ENCODE data around the gene NUDT8. TPM values are rescaled to one million over a fixed set of nuclear protein-coding genes. Genes with fewer than 3 reads are reported as not detected.

NUDT8 gene, protein sequence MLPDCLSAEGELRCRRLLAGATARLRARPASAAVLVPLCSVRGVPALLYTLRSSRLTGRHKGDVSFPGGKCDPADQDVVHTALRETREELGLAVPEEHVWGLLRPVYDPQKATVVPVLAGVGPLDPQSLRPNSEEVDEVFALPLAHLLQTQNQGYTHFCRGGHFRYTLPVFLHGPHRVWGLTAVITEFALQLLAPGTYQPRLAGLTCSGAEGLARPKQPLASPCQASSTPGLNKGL
- total RNA-seq (3.0 TPM), polyA plus RNA-seq (5.8 TPM)

- no peak for DNase-seq (ENCODE audit: extremely low spot score)
- WGBS = under 1% methylated on average over 102 of the region's 102 CpGs
- Histone ChIP-seq H3K4me3 (ENCODE audit: low read depth, low read length) (peak within 1 kb of the TSS; percentile 49), H3K4me1 (ENCODE audit: insufficient read depth) (no peaks in the 10 kb centered on the region), H3K36me3 (ENCODE audit: insufficient read depth) (no peaks in the 10 kb centered on the region), H3K27ac (ENCODE audit: low read depth) (peak within 1 kb of the TSS; percentile 87)
Observed at GRCh38 chr11:67629386-67630227, at the start of gene NUDT8. TSS of gene NUDT8 (minus strand) at chr11:67629937. CDS start at chr11:67629911, 26 bp downstream.

DNA sequence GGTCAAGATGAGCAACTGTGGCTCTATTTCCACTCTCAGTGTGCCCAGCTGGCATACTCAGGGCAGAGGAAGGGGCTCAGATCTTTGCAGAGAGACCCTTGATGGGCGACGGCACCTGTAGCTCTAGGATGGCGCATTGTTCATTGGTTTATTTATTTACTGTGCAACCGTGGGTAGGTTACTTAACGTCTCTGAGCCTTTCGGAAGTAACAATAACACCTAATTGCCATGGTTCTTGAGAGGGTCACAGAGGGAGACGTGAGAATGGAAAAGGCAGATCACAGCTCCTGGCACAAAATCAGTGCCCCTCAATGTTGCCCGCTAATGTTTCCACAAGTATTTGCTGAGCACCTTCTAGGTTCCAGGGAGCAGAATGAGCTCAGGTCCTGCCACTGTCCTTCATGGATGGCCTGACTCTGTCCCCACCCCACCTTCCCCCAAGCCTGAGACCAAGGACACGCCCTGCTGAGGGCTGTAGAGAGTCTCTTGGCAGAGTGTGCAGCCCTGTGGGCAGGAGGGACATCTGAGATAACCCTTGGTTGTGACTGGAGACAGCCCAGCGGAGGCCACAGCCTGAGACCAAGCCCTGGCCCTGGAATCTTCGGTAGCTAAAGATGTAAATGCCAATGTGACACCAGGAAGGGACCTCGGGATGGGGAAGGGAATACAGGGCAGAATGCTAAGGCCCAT is 45.5 kb upstream of the NUDT8 start:
- Histone ChIP-seq H3K4me1 (ENCODE audit: insufficient read depth) (no peaks in the 10 kb centered on the region), H3K27ac (ENCODE audit: low read depth) (no peak overlapping the region), H3K36me3 (ENCODE audit: insufficient read depth) (no peaks in the 10 kb centered on the region), H3K4me3 (ENCODE audit: low read depth, low read length) (no peak overlapping the region)
- DNase-seq (ENCODE audit: extremely low spot score) = no peak
- 91% methylated on average over 12 of the region's 12 CpGs for WGBS

DNA sequence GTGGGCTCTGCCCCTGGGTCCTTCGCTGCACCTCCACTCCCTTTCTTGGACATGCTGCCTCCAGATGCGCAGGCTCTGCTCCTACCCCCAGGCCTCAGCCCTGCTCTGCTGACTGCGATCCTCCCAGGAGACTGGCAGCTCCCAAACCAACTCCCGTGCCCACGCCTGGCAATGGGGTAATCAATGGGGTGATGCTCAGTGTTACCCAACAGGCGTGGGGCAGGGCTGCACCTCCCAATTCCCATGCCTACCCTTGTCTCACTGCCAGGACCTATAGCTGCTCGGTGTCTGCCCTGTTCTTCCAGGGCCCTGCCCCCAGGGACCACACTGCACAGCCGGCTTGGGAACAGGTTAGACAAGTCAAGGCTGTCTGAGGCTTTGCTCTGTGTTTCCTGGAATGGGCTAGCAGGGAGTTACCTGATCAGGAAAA is 44.7 kb upstream of the NUDT8 start, which contains the start of gene ALDH3B2:
TSS of gene ALDH3B2 (minus strand) at position 182 of the 430 bp plus-strand sequence. CDS start 7,688 bp downstream, outside the sequence.
- H3K4me1 ChIP-seq (ENCODE audit: insufficient read depth) = no peaks in the 10 kb centered on the region
- no peak within 1 kb of the TSS for H3K27ac ChIP-seq (ENCODE audit: low read depth)
- peak; percentile 70 for DNase-seq (ENCODE audit: extremely low spot score)
- no peaks in the 10 kb centered on the region for H3K36me3 ChIP-seq (ENCODE audit: insufficient read depth)
- no peak within 1 kb of the TSS for H3K4me3 ChIP-seq (ENCODE audit: low read depth, low read length)
- WGBS = 75% methylated on average over 8 of the region's 8 CpGs

DNA sequence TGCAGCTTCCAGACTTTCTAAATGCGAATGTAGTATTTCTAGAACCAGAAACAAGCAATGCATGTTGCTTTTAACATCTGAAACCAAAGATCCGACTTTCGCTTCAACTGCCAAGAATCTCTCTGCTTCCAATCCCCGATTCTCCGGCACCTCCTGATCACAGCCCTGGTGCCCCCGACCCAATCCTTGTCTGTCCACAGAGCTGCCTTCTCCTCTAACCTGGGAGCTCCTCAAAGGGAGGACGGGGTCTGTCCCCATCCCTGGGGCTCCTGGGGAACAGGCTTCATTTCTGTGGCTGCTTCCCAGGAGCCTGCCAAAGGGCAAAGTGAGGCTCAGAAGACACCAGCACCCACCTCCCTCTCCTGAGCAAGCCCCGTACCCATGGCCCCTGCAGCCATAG is 44.2 kb upstream of the NUDT8 start:
- Histone ChIP-seq H3K4me1 (ENCODE audit: insufficient read depth) (no peaks in the 10 kb centered on the region), H3K4me3 (ENCODE audit: low read depth, low read length) (no peak overlapping the region), H3K27ac (ENCODE audit: low read depth) (no peak overlapping the region), H3K36me3 (ENCODE audit: insufficient read depth) (no peaks in the 10 kb centered on the region)
- WGBS = 70% methylated on average over 8 of the region's 8 CpGs
- DNase-seq (ENCODE audit: extremely low spot score) = no peak

DNA sequence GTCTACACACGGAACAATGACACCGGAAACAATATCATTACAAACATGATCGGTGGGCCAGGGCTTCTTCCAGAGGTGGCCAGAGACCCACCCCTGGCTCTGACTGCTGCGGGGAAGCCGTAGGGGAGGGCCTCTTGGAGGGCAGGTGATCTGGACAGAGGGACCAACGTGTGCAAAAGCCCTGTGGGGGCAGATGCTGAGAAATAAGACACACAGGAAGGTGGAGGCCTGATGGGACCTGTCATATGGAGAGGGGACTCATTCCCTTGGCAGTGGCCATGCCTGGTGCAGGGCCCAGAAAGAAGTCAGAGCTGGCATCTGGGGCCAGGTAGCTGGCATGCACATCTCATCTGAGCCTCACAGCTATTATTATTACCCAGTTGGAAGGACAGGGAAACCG is 43.6 kb upstream of the NUDT8 start:
- Histone ChIP-seq H3K36me3 (ENCODE audit: insufficient read depth) (no peaks in the 10 kb centered on the region), H3K4me3 (ENCODE audit: low read depth, low read length) (no peak overlapping the region), H3K27ac (ENCODE audit: low read depth) (no peak overlapping the region), H3K4me1 (ENCODE audit: insufficient read depth) (no peaks in the 10 kb centered on the region)
- no peak for DNase-seq (ENCODE audit: extremely low spot score)
- 80% methylated on average over 7 of the region's 7 CpGs for WGBS

GRCh38 chr11:67671211-67671520 is 41.4 kb upstream of the NUDT8 start:
- H3K36me3 ChIP-seq (ENCODE audit: insufficient read depth) = no peaks in the 10 kb centered on the region
- no peak overlapping the region for H3K4me3 ChIP-seq (ENCODE audit: low read depth, low read length)
- no peak for DNase-seq (ENCODE audit: extremely low spot score)
- H3K4me1 ChIP-seq (ENCODE audit: insufficient read depth) = no peaks in the 10 kb centered on the region
- no peak overlapping the region for H3K27ac ChIP-seq (ENCODE audit: low read depth)
- WGBS = 64% methylated on average over 8 of the region's 8 CpGs

DNA sequence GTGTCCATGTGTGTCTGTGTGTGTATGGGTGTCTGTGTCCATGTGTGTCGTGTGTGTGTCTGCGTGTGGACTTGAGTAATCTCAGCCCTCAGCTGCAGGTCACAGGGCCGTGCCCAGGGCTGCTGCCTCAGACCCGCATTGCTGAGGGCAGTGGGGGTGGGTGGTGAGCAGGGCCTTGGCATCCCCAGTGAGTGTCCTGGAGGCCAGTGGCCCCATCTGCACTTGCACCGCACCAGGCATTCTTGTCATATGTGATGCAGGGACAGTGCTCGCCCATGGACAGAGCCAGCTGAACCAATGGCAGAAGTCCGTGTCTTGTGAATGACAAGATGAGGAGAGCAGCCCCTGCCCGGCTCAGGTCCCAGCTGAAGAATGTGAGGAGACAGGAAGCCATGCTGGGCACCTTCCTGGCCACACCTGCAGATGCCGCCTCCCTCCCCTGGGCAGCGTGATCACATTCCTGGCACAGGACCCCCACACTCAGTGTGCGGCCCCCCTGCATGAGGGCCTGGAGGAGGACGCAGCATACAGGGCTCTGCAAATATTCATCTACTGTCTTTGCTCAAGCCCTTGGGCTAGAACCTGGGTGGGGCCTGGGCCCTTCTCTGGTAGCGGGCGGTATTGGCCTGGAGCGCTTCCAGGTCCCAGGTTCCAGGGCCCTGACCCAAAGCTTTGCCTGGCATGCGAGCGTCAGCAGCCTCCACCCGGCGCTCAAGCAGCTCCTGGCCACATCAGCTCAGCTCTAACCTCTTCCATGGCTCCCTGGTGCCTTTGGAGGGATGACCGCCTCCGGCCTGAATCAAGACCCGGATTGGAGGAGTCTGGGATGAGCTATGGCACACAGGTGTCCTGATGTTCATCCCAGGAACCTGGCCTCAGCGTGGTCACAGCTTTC is 40.8 kb upstream of the NUDT8 start:
- Histone ChIP-seq H3K36me3 (ENCODE audit: insufficient read depth) (no peaks in the 10 kb centered on the region), H3K27ac (ENCODE audit: low read depth) (no peak overlapping the region), H3K4me3 (ENCODE audit: low read depth, low read length) (no peak overlapping the region), H3K4me1 (ENCODE audit: insufficient read depth) (no peaks in the 10 kb centered on the region)
- DNase-seq (ENCODE audit: extremely low spot score) = no peak
- 84% methylated on average over 23 of the region's 23 CpGs for WGBS

DNA sequence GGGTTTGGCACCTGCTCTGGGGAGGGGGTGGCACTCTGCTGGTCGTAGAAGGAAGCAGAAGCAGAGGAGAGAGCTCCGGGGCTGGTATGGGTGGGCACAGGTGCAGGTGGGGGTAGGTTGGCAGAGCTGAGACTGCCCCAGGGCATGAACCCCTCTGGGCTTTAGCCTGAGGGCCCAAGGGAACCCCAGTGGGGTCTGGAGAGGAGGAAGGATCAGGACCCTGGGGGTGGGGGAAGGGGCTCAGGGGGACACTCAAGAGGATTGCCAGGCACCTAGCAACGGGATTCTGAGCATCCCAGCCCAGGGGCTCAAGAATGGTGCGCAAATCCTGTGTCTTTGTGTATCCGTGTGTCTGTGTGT is 38.4 kb upstream of the NUDT8 start:
- 69% methylated on average over 5 of the region's 5 CpGs for WGBS
- H3K27ac ChIP-seq (ENCODE audit: low read depth) = no peak overlapping the region
- H3K4me1 ChIP-seq (ENCODE audit: insufficient read depth) = no peaks in the 10 kb centered on the region
- no peaks in the 10 kb centered on the region for H3K36me3 ChIP-seq (ENCODE audit: insufficient read depth)
- no peak for DNase-seq (ENCODE audit: extremely low spot score)
- H3K4me3 ChIP-seq (ENCODE audit: low read depth, low read length) = no peak overlapping the region

- H3K4me1 ChIP-seq (ENCODE audit: insufficient read depth) = no peaks in the 10 kb centered on the region
- WGBS = 80% methylated on average over 26 of the region's 26 CpGs
- DNase-seq (ENCODE audit: extremely low spot score) = no peak
Observed at GRCh38 chr11:67667490-67668191, 37.9 kb upstream of the NUDT8 start.

DNA sequence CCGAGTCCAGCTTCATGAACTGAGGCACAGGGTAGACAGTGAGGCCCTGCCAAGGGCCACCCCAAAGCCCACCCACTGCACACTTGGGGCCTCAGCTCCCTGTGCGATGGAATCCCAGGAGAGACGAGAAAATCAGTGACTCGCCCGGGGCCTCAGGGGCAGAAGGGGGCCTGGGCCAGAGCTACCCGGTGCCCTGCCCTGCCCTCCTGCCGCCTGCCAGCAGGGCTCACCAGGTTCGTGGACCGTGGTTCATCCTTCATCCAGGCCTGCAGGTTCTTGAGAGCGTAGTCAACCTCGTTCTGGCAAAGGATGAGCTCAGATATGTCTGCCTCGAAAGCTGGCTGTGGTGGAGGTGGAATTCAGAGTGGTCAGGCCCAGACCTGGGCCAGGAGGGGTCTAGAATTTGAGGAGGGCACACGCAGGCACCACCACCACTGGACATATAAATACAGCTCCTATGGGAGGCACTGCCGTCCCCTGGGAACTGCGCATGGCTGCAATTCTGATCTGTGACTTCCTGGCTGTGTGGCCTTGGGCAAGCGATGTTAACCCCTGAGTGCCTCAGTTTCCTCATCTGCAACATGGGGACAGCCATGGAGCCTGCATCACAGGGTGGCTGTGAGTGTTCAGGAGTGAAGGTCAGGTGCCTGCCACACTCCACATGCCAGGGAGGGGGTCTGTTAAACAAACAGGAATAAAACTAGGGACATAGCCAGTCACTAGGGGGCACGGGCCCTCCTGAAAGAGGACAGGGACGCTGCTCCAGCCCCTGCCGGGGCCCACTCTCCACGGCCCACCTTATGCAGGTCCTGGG is 37.1 kb upstream of the NUDT8 start:
- Histone ChIP-seq H3K4me1 (ENCODE audit: insufficient read depth) (no peaks in the 10 kb centered on the region), H3K36me3 (ENCODE audit: insufficient read depth) (no peaks in the 10 kb centered on the region), H3K4me3 (ENCODE audit: low read depth, low read length) (no peak overlapping the region), H3K27ac (ENCODE audit: low read depth) (no peak overlapping the region)
- 75% methylated on average over 20 of the region's 20 CpGs for WGBS
- DNase-seq (ENCODE audit: extremely low spot score) = no peak

More at GRCh38 chr11:67667490-67668191, 37.9 kb upstream of the NUDT8 start:
- H3K4me3 ChIP-seq (ENCODE audit: low read depth, low read length) = no peak overlapping the region
- no peak overlapping the region for H3K27ac ChIP-seq (ENCODE audit: low read depth)
- H3K36me3 ChIP-seq (ENCODE audit: insufficient read depth) = no peaks in the 10 kb centered on the region

DNA sequence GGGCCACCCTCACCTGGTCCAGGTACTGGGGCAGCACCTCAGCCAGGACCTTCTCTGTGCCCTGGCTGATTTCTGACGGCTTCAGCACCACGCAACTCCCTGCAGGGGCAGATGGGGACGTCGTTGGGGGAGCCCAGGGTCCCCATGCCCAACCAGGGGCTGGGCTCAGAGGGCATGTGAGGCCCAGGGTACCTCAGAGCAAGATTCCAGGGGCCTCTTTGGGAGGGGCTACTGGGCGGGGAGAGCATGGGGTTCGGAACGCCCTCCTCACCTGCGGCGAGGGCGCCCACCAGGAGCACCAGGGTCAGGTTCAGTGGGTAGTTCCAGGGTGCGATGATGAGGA is 36.5 kb upstream of the NUDT8 start:
- no peak overlapping the region for H3K4me3 ChIP-seq (ENCODE audit: low read depth, low read length)
- no peak for DNase-seq (ENCODE audit: extremely low spot score)
- no peak overlapping the region for H3K27ac ChIP-seq (ENCODE audit: low read depth)
- WGBS = 89% methylated on average over 11 of the region's 11 CpGs
- no peaks in the 10 kb centered on the region for H3K4me1 ChIP-seq (ENCODE audit: insufficient read depth)
- no peaks in the 10 kb centered on the region for H3K36me3 ChIP-seq (ENCODE audit: insufficient read depth)
